ENCODE results near the gene NKX2-3.

DNA sequence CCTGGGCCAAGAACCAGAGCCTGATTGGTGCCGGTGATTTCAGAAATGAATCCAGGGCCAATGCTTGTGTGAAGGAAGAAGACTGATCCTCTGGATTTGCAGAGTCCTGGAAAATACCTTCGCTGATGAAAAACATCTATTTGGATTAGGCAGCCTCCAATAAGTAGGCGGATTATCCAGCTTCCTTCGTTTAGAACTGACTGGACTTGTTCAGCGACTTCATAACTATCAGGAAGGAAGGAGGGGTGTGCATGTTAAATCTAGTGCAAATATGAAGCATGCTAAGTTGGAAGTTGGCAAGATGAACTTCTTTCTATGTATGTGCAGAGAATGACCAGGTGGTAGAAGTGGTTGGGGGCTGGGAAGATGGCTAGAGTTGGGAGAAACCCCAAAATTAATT is 41.0 kb downstream of the NKX2-3 start:
- TF ChIP-seq MAX (IDR thresholded peaks at IDR 0.05) = no peak
- TF ChIP-seq CTCF (IDR thresholded peaks at IDR 0.05) = no peak
- no peak for TF ChIP-seq POLR2A (IDR thresholded peaks at IDR 0.05; ENCODE audit: low read length)
- no peak for TF ChIP-seq CEBPB (IDR thresholded peaks at IDR 0.05)
- TF ChIP-seq, protein P1, sequence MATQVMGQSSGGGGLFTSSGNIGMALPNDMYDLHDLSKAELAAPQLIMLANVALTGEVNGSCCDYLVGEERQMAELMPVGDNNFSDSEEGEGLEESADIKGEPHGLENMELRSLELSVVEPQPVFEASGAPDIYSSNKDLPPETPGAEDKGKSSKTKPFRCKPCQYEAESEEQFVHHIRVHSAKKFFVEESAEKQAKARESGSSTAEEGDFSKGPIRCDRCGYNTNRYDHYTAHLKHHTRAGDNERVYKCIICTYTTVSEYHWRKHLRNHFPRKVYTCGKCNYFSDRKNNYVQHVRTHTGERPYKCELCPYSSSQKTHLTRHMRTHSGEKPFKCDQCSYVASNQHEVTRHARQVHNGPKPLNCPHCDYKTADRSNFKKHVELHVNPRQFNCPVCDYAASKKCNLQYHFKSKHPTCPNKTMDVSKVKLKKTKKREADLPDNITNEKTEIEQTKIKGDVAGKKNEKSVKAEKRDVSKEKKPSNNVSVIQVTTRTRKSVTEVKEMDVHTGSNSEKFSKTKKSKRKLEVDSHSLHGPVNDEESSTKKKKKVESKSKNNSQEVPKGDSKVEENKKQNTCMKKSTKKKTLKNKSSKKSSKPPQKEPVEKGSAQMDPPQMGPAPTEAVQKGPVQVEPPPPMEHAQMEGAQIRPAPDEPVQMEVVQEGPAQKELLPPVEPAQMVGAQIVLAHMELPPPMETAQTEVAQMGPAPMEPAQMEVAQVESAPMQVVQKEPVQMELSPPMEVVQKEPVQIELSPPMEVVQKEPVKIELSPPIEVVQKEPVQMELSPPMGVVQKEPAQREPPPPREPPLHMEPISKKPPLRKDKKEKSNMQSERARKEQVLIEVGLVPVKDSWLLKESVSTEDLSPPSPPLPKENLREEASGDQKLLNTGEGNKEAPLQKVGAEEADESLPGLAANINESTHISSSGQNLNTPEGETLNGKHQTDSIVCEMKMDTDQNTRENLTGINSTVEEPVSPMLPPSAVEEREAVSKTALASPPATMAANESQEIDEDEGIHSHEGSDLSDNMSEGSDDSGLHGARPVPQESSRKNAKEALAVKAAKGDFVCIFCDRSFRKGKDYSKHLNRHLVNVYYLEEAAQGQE (IDR thresholded peaks at IDR 0.05) = no peak
- no peak for TF ChIP-seq ELK1 (IDR thresholded peaks at IDR 0.05; ENCODE audit: low read depth, low read length)
- TF ChIP-seq TP53 (CRISPR knock-in tag; IDR thresholded peaks at IDR 0.05) = no peak

Measured in A549 (cell line).